Panc1 (cell line): Measurements from ENCODE around the gene MAGI2. TPM values are rescaled to one million over a fixed set of nuclear protein-coding genes. Genes with fewer than 3 reads are reported as not detected.

Experiments used
- ATAC-seq: fragments of 200-7000 bp; cut with Tn5 transposase; 2 replicates; pipeline ENCODE4 v1.9.1; 2020; ENCODE audit warnings: mild to moderate bottlenecking, moderate library complexity
- BruUV-seq: library from RNA; stranded (reverse); fragments of 400-500 nt; replicated peaks from 2 replicates; lab custom pipeline; 2021; lab: Mats Ljungman, UMichigan
- CTCF ChIA-PET: fragments of 300-600 bp; sonication (Branson Sonifier 250); formaldehyde crosslinking; loops from one replicate; lab custom pipeline; 2022; ENCODE audit warnings: antibody characterized with exemption; lab: Charles Lee
- POLR2A ChIA-PET: fragments of 300-600 bp; sonication (Branson Sonifier 250); formaldehyde crosslinking; loops from one replicate; lab custom pipeline; 2022; ENCODE audit warnings: antibody characterized with exemption; lab: Charles Lee
- DNase-seq: peaks from one replicate; pipeline ENCODE4 v3.0.0-alpha.2; 2010; ENCODE audit warnings: low read depth, low spot score
- H3K27ac ChIP-seq: 2 replicates; pipeline ENCODE4 v1.5.1; 2011; ENCODE audit warnings: mild to moderate bottlenecking, low read length, inconsistent platforms
- H3K27me3 ChIP-seq: fragments of 200-500 bp; sonication (Bioruptor generic); 2 replicates; pipeline ENCODE4 v1.6.0; 2014; ENCODE audit warnings: low read length, inconsistent platforms; ENCODE audit not compliant: control insufficient read depth, insufficient read depth
- H3K36me3 ChIP-seq: fragments of 200-500 bp; sonication (Bioruptor generic); 2 replicates; pipeline ENCODE4 v1.5.1; 2014; ENCODE audit warnings: inconsistent platforms, mild to moderate bottlenecking, low read length, moderate library complexity; ENCODE audit not compliant: control insufficient read depth, insufficient read depth
- H3K4me1 ChIP-seq: 2 replicates; pipeline ENCODE4 v1.5.1; 2011; ENCODE audit warnings: inconsistent platforms, mild to moderate bottlenecking, low read length, moderate library complexity; ENCODE audit not compliant: control insufficient read depth, insufficient read depth
- H3K4me3 ChIP-seq, 2 experiments: 2 replicates each; pipeline ENCODE4 v1.5.1; 2011 to 2012; ENCODE audit warnings: low read depth in 2 of 2, low read length in 2 of 2, mild to moderate bottlenecking in 2 of 2, inconsistent platforms in 1 of 2, moderate library complexity in 1 of 2
- H3K9me3 ChIP-seq: fragments of 200-500 bp; sonication (Bioruptor generic); 2 replicates; pipeline ENCODE4 v1.5.1; 2014; ENCODE audit warnings: low read depth, mild to moderate bottlenecking, inconsistent platforms, low read length, moderate library complexity; ENCODE audit not compliant: control insufficient read depth, insufficient read depth
- CTCF ChIP-seq: fragments of 450-650 bp; IDR thresholded peaks from 2 replicates; pipeline ENCODE4 v1.5.1; 2017; ENCODE audit warnings: mild to moderate bottlenecking
- POLR2AphosphoS5 ChIP-seq: IDR thresholded peaks from 2 replicates; pipeline ENCODE4 v1.6.1; 2012; ENCODE audit warnings: mild to moderate bottlenecking, low read depth, low read length, moderate library complexity
- REST ChIP-seq, 2 experiments: IDR thresholded peaks; 2 replicates each; pipeline ENCODE4 v1.6.1; 2011 to 2012; ENCODE audit warnings: low read depth in 2 of 2, control low read depth in 1 of 2, low read length in 1 of 2, mild to moderate bottlenecking in 1 of 2, moderate library complexity in 1 of 2; ENCODE audit not compliant: insufficient read depth in 1 of 2
- SIN3A ChIP-seq: IDR thresholded peaks from 2 replicates; pipeline ENCODE4 v1.6.1; 2012; ENCODE audit warnings: low read depth, mild to moderate bottlenecking, low read length, moderate library complexity, borderline replicate concordance; ENCODE audit not compliant: insufficient read depth
- TCF7L2 ChIP-seq: IDR thresholded peaks from 2 replicates; pipeline ENCODE4 v1.6.1; 2011; ENCODE audit warnings: mild to moderate bottlenecking, low read depth, low read length, inconsistent platforms
- in situ Hi-C: cut with HindIII; loops from 2 replicates; pipeline ENCODE4 v1.10.0; 2016; ENCODE audit warnings: low sequenced_read_pairs, low pct_unique_long_range_greater_than_20kb
- intact Hi-C: fragments of 100-400 bp; cut with micrococcal nuclease; formaldehyde crosslinking; loops from one replicate; pipeline ENCODE4 v1.10.0; 2022; ENCODE audit not compliant: unreplicated experiment
- total RNA-seq: library from RNA; stranded (reverse); gene quantifications from one replicate; pipeline ENCODE4 v1.2.1, GENCODE V29; 2021; ENCODE audit not compliant: unreplicated experiment

The MAGI2 gene
- total RNA-seq, 1 experiment from 2014 or later, result 5.4 TPM

GRCh38 chr7:78043159-78043558 lies 1410.3 kb downstream of the MAGI2 start:
- intact Hi-C loops (no loop called here), in situ Hi-C loops (no loop called here)
- Histone ChIP-seq H3K27ac (no peak overlapping the region), H3K27me3 (no peaks in the 10 kb centered on the region; the same call in 1 of the 2 replicates), H3K36me3 (no peaks in the 10 kb centered on the region), H3K4me3 (no peak overlapping the region), H3K4me1 (no peaks in the 10 kb centered on the region), H3K9me3 (no peaks in the 10 kb centered on the region)
- ChIA-PET CTCF (no interaction called here), POLR2A (no interaction called here)
- ATAC-seq (no peak), DNase-seq (no peak)
- TF ChIP-seq REST (IDR thresholded peaks at IDR 0.05; ENCODE audit: insufficient read depth in 1 of 2, low read depth in 2 of 2, low read length in 1 of 2), result no peak
- no peak for TF ChIP-seq TCF7L2
- no peak for TF ChIP-seq CTCF
- TF ChIP-seq SIN3A, result no peak
- no peak for TF ChIP-seq POLR2AphosphoS5
- no TSS peak for BruUV-seq

GRCh38 chr7:78041423-78041822 lies 1412.0 kb downstream of the MAGI2 start:
- Histone ChIP-seq H3K36me3 (no peaks in the 10 kb centered on the region), H3K9me3 (no peaks in the 10 kb centered on the region), H3K27ac (no peak overlapping the region), H3K4me1 (no peaks in the 10 kb centered on the region), H3K27me3 (peaks cover 2% of the 10 kb centered on the region; the same call in 1 of the 2 replicates), H3K4me3 (no peak overlapping the region)
- DNase-seq (no peak), ATAC-seq (no peak)
- no TSS peak for BruUV-seq
- ChIA-PET CTCF (no interaction called here), POLR2A (no interaction called here)
- in situ Hi-C loops, result no loop called here
- no peak for TF ChIP-seq POLR2AphosphoS5
- intact Hi-C loops, result no loop called here

DNA sequence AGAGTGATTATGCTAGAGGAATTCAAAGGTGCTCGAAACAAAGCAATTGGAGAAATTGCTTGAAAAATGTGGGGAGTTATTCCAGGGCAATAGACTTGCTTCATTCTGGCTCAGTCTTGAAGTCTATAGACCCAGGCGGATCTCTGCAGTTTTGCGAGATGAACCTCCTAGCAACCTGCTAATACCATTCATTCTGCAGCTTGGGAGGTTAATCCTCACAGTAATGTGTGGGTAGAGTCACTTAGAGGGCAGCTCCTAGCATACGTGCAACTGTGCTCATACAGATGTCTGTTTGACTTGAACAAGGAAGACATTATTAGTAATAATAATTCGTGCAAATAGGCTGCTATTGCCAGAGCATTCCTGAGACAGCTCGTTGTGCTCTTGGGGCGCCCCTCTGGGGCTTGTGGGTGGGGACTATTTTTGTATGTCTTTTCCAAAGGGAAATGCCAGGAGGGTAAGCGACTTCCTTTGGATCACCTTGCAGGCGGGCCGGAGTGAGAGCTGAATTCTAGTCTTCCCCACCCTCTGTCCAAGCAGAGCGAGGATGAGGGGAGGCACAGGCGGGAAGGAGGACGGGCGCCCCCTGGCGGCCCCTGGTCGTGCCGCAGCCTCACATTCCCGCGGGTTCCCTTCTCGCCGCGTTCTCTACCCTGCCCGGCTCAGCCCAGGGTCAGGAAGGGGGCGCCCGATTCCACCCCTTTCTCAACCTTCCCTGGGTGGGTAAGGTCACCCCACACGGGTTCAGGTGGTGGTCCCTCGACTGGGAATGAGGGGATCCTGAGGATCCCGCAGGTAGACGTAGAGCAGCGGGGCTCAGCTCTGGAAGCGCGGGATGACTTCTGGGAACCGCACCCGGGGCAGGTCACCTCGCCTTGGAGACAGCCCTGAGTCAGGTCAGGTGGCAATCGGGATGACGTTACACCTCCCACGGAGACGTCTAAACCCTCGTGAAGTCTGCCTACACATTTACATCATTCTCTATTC lies 1413.4 kb downstream of the MAGI2 start:
- DNase-seq, result no peak
- ATAC-seq, result peak; percentile 72; the same call in 1 of the 2 replicates
- no peak overlapping the region for H3K27ac ChIP-seq
- in situ Hi-C loops, result no loop called here
- TF ChIP-seq TCF7L2 (no peak), CTCF (peak; percentile 77), POLR2AphosphoS5 (no peak)
- H3K27me3 ChIP-seq, result peaks cover 2% of the 10 kb centered on the region; the same call in 1 of the 2 replicates
- no peaks in the 10 kb centered on the region for H3K9me3 ChIP-seq
- ChIA-PET POLR2A (no interaction called here), CTCF (no interaction called here)
- no TSS peak for BruUV-seq
- H3K4me1 ChIP-seq, result no peaks in the 10 kb centered on the region
- no peaks in the 10 kb centered on the region for H3K36me3 ChIP-seq
- intact Hi-C loops, result no loop called here
- no peak overlapping the region for H3K4me3 ChIP-seq
